ENCODE results near the gene TSPAN1. TPM values are rescaled to one million over a fixed set of nuclear protein-coding genes. Genes with fewer than 3 reads are reported as not detected.

The TSPAN1 gene
- total RNA-seq, 2 experiments from 2014 or later, result not detected

- Mint-ChIP-seq H3K27ac (no peak overlapping the region), H3K36me3 (ENCODE audit: low read depth) (no peaks in the 10 kb centered on the region), H3K27me3 (peaks cover 3% of the 10 kb centered on the region), H3K4me1 (no peaks in the 10 kb centered on the region), H3K4me3 (no peak overlapping the region), H3K9me3 (no peaks in the 10 kb centered on the region)
- no peak for DNase-seq
- ChIA-PET CTCF (no interaction called here), POLR2A (no interaction called here)
These were observed 26.6 kb upstream of the TSPAN1 start for GRCh38 chr1:46148318-46148717.

GRCh38 chr1:46150085-46150484 is 24.8 kb upstream of the TSPAN1 start:
- ChIA-PET POLR2A (no interaction called here), CTCF (no interaction called here)
- H3K27me3 Mint-ChIP-seq, result peaks cover 3% of the 10 kb centered on the region
- H3K36me3 Mint-ChIP-seq (ENCODE audit: low read depth), result no peaks in the 10 kb centered on the region
- DNase-seq, result no peak
- H3K9me3 Mint-ChIP-seq, result no peaks in the 10 kb centered on the region
- no peak overlapping the region for H3K27ac Mint-ChIP-seq
- H3K4me1 Mint-ChIP-seq, result no peaks in the 10 kb centered on the region
- no peak overlapping the region for H3K4me3 Mint-ChIP-seq

DNA sequence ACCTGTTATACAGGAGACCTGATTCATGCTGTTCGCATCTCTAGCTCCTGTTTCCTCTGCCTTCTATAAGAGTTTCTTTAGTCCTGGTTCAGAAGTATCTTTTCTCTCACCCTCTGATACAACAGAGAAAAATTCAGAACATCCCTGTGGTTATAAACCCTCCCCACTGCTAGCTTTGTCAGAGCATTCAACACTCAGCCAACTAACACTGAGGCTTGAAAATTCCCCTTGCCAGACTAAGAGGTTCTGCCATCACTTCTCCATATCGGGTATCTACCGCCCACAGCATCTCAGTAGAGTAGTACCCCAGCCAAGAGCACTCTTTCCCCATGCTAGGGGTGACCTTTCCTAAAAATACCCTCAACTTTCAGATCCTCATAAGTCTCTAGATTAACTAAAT is 22.9 kb upstream of the TSPAN1 start:
- Mint-ChIP-seq H3K27ac (no peak overlapping the region), H3K4me3 (no peak overlapping the region), H3K36me3 (ENCODE audit: low read depth) (no peaks in the 10 kb centered on the region), H3K9me3 (no peaks in the 10 kb centered on the region), H3K4me1 (no peaks in the 10 kb centered on the region), H3K27me3 (no peaks in the 10 kb centered on the region)
- ChIA-PET CTCF (no interaction called here), POLR2A (no interaction called here)
- DNase-seq, result no peak

- H3K27ac Mint-ChIP-seq, result no peak overlapping the region
- no peak for DNase-seq
- no peaks in the 10 kb centered on the region for H3K36me3 Mint-ChIP-seq (ENCODE audit: low read depth)
- H3K9me3 Mint-ChIP-seq, result no peaks in the 10 kb centered on the region
- no peaks in the 10 kb centered on the region for H3K4me1 Mint-ChIP-seq
- no peaks in the 10 kb centered on the region for H3K27me3 Mint-ChIP-seq
- ChIA-PET CTCF (no interaction called here), POLR2A (no interaction called here)
- no peak overlapping the region for H3K4me3 Mint-ChIP-seq
These were observed 21.7 kb upstream of the TSPAN1 start for GRCh38 chr1:46153228-46153627.

DNA sequence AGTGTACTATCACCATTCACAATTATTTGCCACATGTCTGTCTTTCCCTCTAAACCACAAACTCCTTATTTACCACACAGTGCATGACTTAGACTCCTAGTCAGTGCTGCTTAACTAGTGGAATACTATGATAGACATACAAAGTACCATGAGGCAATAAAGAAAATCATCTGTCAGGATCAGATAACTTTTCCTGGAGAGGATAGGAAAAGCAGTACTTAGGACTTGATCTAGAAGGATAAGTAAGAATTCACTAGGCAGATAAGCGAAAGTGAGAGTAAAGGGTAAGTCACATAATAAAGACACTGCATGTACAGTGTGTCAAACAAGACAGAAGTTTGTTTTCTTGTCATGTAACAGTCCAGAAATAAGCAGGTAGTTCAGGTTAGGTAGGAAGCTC is 21.2 kb upstream of the TSPAN1 start:
- H3K36me3 Mint-ChIP-seq (ENCODE audit: low read depth), result no peaks in the 10 kb centered on the region
- H3K4me3 Mint-ChIP-seq, result no peak overlapping the region
- POLR2A ChIA-PET, result no interaction called here
- no peaks in the 10 kb centered on the region for H3K4me1 Mint-ChIP-seq
- no peak overlapping the region for H3K27ac Mint-ChIP-seq
- no peak for DNase-seq
- no peaks in the 10 kb centered on the region for H3K27me3 Mint-ChIP-seq
- CTCF ChIA-PET, result no interaction called here
- no peaks in the 10 kb centered on the region for H3K9me3 Mint-ChIP-seq

DNA sequence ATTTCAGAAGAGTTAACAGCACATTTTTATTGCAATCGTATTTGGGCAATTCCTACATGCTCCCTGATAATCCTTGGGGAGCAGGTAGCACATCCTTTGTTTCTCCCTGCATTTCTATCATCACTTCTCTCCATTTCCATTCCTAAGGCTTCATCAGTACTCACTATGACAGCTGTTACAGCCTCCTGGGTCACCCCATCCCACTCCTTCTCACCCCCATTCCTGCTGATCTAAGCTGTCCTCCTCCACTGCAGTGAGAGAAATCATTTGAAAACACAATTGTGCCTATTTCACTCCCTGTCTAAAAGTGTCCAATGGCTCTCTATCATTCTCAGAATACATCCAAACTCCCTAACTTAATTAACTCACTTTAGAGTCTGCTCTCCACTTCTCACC is 17.0 kb upstream of the TSPAN1 start:
- DNase-seq, result no peak
- Mint-ChIP-seq H3K4me1 (no peaks in the 10 kb centered on the region), H3K27ac (no peak overlapping the region), H3K9me3 (no peaks in the 10 kb centered on the region), H3K4me3 (no peak overlapping the region), H3K27me3 (peaks cover 8% of the 10 kb centered on the region), H3K36me3 (ENCODE audit: low read depth) (no peaks in the 10 kb centered on the region)
- POLR2A ChIA-PET, result no interaction called here
- CTCF ChIA-PET, result interaction anchor here (1.8 kb wide), 1 partner anchor 9 kb away, joined by 4 read pairs; no protein-coding TSS in a partner anchor

- Mint-ChIP-seq H3K27me3 (peaks cover 8% of the 10 kb centered on the region), H3K27ac (no peak overlapping the region), H3K4me3 (no peak overlapping the region), H3K9me3 (no peaks in the 10 kb centered on the region), H3K4me1 (no peaks in the 10 kb centered on the region), H3K36me3 (ENCODE audit: low read depth) (no peaks in the 10 kb centered on the region)
- ChIA-PET POLR2A (no interaction called here), CTCF (interaction anchor here (1.8 kb wide), 1 partner anchor 8 kb away, joined by 4 read pairs; no protein-coding TSS in a partner anchor)
- no peak for DNase-seq
These were observed 16.3 kb upstream of the TSPAN1 start for GRCh38 chr1:46158312-46159281.

DNA sequence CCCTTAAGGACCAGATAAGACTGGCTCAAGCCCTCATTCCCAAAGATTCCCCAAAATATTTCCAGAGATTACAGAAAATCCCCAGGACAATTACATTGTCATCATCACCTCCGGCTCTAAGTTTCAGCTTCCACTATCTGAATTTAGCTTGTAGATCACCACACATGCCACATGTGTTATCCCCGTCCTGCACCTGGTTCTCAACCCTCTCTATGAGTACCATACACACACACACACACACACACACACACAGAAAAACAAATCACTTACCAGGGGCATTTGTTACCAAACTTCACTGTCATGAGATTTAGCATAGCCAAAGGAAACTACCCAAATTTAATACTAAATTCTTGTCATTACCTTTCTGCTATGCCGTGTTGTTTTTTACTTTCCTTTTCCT is 15.4 kb upstream of the TSPAN1 start:
- Mint-ChIP-seq H3K27me3 (peaks cover 11% of the 10 kb centered on the region), H3K4me3 (no peak overlapping the region), H3K4me1 (no peaks in the 10 kb centered on the region), H3K9me3 (no peaks in the 10 kb centered on the region), H3K36me3 (ENCODE audit: low read depth) (no peaks in the 10 kb centered on the region), H3K27ac (no peak overlapping the region)
- ChIA-PET CTCF (no interaction called here), POLR2A (no interaction called here)
- no peak for DNase-seq

- no peak overlapping the region for H3K4me3 Mint-ChIP-seq
- H3K27me3 Mint-ChIP-seq, result peaks cover 17% of the 10 kb centered on the region
- no peaks in the 10 kb centered on the region for H3K36me3 Mint-ChIP-seq (ENCODE audit: low read depth)
- ChIA-PET POLR2A (no interaction called here), CTCF (no interaction called here)
- H3K4me1 Mint-ChIP-seq, result no peaks in the 10 kb centered on the region
- DNase-seq, result no peak
- H3K27ac Mint-ChIP-seq, result no peak overlapping the region
- H3K9me3 Mint-ChIP-seq, result no peaks in the 10 kb centered on the region
These were observed 14.7 kb upstream of the TSPAN1 start for GRCh38 chr1:46160212-46160611.

GRCh38 chr1:46166521-46167462 is 8.1 kb upstream of the TSPAN1 start:
- no peaks in the 10 kb centered on the region for H3K36me3 Mint-ChIP-seq (ENCODE audit: low read depth)

DNA sequence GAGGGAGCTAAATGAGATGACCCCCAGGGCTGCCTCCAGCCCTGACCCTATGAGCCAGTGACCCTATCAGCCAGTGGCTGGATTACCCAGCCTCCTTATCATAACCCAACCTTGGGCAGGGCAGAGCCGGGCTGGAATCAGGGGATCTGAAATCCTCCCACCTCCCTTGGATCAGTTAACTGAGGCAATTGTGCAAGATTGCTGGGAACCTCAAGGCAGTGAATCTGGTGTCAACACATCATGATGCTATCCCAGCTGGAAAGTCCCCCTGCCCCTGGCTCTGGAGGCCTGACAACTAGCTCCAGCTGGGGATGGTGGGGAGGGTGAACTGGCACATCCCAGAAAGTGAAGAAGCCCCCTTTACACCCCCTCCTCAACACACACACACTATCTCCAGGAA is 6.4 kb upstream of the TSPAN1 start:
- H3K27ac Mint-ChIP-seq, result no peak overlapping the region
- DNase-seq, result no peak
- peaks cover 15% of the 10 kb centered on the region for H3K27me3 Mint-ChIP-seq
- no peaks in the 10 kb centered on the region for H3K36me3 Mint-ChIP-seq (ENCODE audit: low read depth)
- ChIA-PET CTCF (interaction anchor here (0.6 to 1.7 kb wide), 2 partner anchors 133 to 461 kb away, joined by 3 to 8 read pairs; no protein-coding TSS in a partner anchor), POLR2A (interaction anchor here (1.0 to 2.3 kb wide), 4 partner anchors 13 to 829 kb away, joined by 3 to 13 read pairs (median 3); partner anchors contain the start of gene POMGNT1)
- peaks cover 18% of the 10 kb centered on the region for H3K4me1 Mint-ChIP-seq
- H3K9me3 Mint-ChIP-seq, result no peaks in the 10 kb centered on the region
- no peak overlapping the region for H3K4me3 Mint-ChIP-seq

More at GRCh38 chr1:46166521-46167462, 8.1 kb upstream of the TSPAN1 start:
- H3K27ac Mint-ChIP-seq, result peak overlapping the region; percentile 71
- ChIA-PET POLR2A (interaction anchor here (0.7 to 2.3 kb wide), 9 partner anchors 10 to 481 kb away, joined by 3 to 13 read pairs (median 3); partner anchors contain the start of genes GPBP1L1, PIK3R3, POMGNT1 and RAD54L), CTCF (interaction anchor here (0.6 to 1.7 kb wide), 5 partner anchors 9 to 646 kb away, joined by 3 to 8 read pairs (median 4); no protein-coding TSS in a partner anchor)
- H3K4me1 Mint-ChIP-seq, result peaks cover 18% of the 10 kb centered on the region
- peak; percentile 56 for DNase-seq
- H3K4me3 Mint-ChIP-seq, result peak overlapping the region; percentile 74
- H3K9me3 Mint-ChIP-seq, result no peaks in the 10 kb centered on the region
- peaks cover 12% of the 10 kb centered on the region for H3K27me3 Mint-ChIP-seq

- ChIA-PET POLR2A (no interaction called here), CTCF (interaction anchor here (0.9 to 1.7 kb wide), 2 partner anchors 54 to 75 kb away, joined by 3 to 4 read pairs; no protein-coding TSS in a partner anchor)
- H3K27ac Mint-ChIP-seq, result no peak overlapping the region
- no peak for DNase-seq
- no peaks in the 10 kb centered on the region for H3K36me3 Mint-ChIP-seq (ENCODE audit: low read depth)
- H3K4me3 Mint-ChIP-seq, result no peak overlapping the region
- no peaks in the 10 kb centered on the region for H3K9me3 Mint-ChIP-seq
- H3K27me3 Mint-ChIP-seq, result peaks cover 8% of the 10 kb centered on the region
- peaks cover 18% of the 10 kb centered on the region for H3K4me1 Mint-ChIP-seq
These were observed 5.0 kb upstream of the TSPAN1 start for GRCh38 chr1:46169811-46170454.

Measured in activated CD4-positive, alpha-beta memory T cell treated with anti-CD3 and anti-CD28 coated beads, Interleukin-2, amount 10 ng/mL, durations not matched to agents 7 days and 5 days (primary cell).